HepG2 (cell line): ENCODE results near the gene ZNF79. TPM values are rescaled to one million over a fixed set of nuclear protein-coding genes. Genes with fewer than 3 reads are reported as not detected.

Experiments
- ATF2 ChIP-seq: sonication (generic); formaldehyde crosslinking; IDR thresholded peaks from 2 replicates; pipeline ENCODE4 v1.4.0; 2020; ENCODE audit warnings: missing genetic modification reagents
- ATRX ChIP-seq: sonication (generic); formaldehyde crosslinking; IDR thresholded peaks from 2 replicates; pipeline ENCODE4 v1.4.0; 2020; ENCODE audit warnings: missing genetic modification reagents, borderline replicate concordance
- CBFB ChIP-seq: sonication (generic); formaldehyde crosslinking; IDR thresholded peaks from 2 replicates; pipeline ENCODE4 v1.4.0; 2020; ENCODE audit warnings: missing genetic modification reagents
- FOXO4 ChIP-seq: sonication (generic); formaldehyde crosslinking; conservative IDR thresholded peaks from 2 replicates; pipeline ENCODE4 v1.8.1; 2023; ENCODE audit warnings: missing genetic modification reagents
- HNF4G ChIP-seq, 2 experiments: sonication (generic) in 1 of 2; formaldehyde crosslinking in 1 of 2; IDR thresholded peaks; 2 replicates each; pipeline versions ENCODE4 v1.4.0 to v1.6.1; 2011 to 2020; ENCODE audit warnings: borderline replicate concordance in 2 of 2, low read depth in 2 of 2, mild to moderate bottlenecking in 2 of 2, low read length in 1 of 2, missing genetic modification reagents in 1 of 2, moderate library complexity in 1 of 2
- HOXA7 ChIP-seq: sonication (generic); formaldehyde crosslinking; IDR thresholded peaks from 2 replicates; pipeline ENCODE4 v1.8.1; 2022; ENCODE audit warnings: mild to moderate bottlenecking, missing genetic modification reagents, moderate library complexity
- ONECUT2 ChIP-seq: sonication (generic); formaldehyde crosslinking; IDR thresholded peaks from 2 replicates; pipeline ENCODE4 v1.4.0; 2020; ENCODE audit warnings: missing genetic modification reagents
- SMAD9 ChIP-seq: sonication (generic); formaldehyde crosslinking; IDR thresholded peaks from 2 replicates; pipeline ENCODE4 v1.5.1; 2020; ENCODE audit warnings: mild to moderate bottlenecking, missing genetic modification reagents
- WIZ ChIP-seq: sonication (generic); formaldehyde crosslinking; IDR thresholded peaks from 2 replicates; pipeline ENCODE4 v1.5.1; 2020; ENCODE audit warnings: mild to moderate bottlenecking, missing genetic modification reagents
- ZBED4 ChIP-seq: sonication (generic); formaldehyde crosslinking; IDR thresholded peaks from 2 replicates; pipeline ENCODE4 v1.4.0; 2020; ENCODE audit warnings: missing genetic modification reagents, borderline replicate concordance
- ZBTB3 ChIP-seq: sonication (generic); formaldehyde crosslinking; IDR thresholded peaks from 2 replicates; pipeline ENCODE4 v1.4.0; 2020; ENCODE audit warnings: low read depth, mild to moderate bottlenecking, moderate library complexity, missing genetic modification reagents, borderline replicate concordance
- ZC3H13 ChIP-seq: sonication (generic); formaldehyde crosslinking; IDR thresholded peaks from 2 replicates; pipeline ENCODE4 v1.8.1; 2023; ENCODE audit warnings: mild to moderate bottlenecking, missing genetic modification reagents, moderate library complexity
- ZFX ChIP-seq: sonication (generic); formaldehyde crosslinking; IDR thresholded peaks from 2 replicates; pipeline ENCODE4 v1.4.0; 2020; ENCODE audit warnings: mild to moderate bottlenecking, low read depth, missing genetic modification reagents, moderate library complexity
- ZNF101 ChIP-seq: sonication (generic); formaldehyde crosslinking; IDR thresholded peaks from 2 replicates; pipeline ENCODE4 v1.4.0; 2020; ENCODE audit warnings: mild to moderate bottlenecking, low read depth, missing genetic modification reagents, borderline replicate concordance
- ZNF142 ChIP-seq: sonication (generic); formaldehyde crosslinking; IDR thresholded peaks from 2 replicates; pipeline ENCODE4 v1.4.0; 2020; ENCODE audit warnings: missing genetic modification reagents
- ZNF660 ChIP-seq: sonication (generic); formaldehyde crosslinking; IDR thresholded peaks from 2 replicates; pipeline ENCODE4 v1.5.1; 2020; ENCODE audit warnings: mild to moderate bottlenecking, low read depth, missing genetic modification reagents, borderline replicate concordance
- polyA plus RNA-seq, 8 experiments: library from polyadenylated mRNA; depleted of rRNA in 3 of 8; stranded (reverse) in 7 of 8; unstranded in 1 of 8; fragments of >200 nt; fragmentation: Illumina TruSeq in 4 of 8; extraction: Trizol in 4 of 8; gene quantifications; 2 replicates each; pipeline versions ENCODE4 v1.2.1 to v1.2.3, GENCODE V29; 2011 to 2016; ENCODE audit warnings: low read depth in 4 of 8, missing spikeins in 1 of 8, mixed read lengths in 1 of 8; ENCODE audit not compliant: insufficient read depth in 1 of 8
- total RNA-seq, 5 experiments: library from RNA; depleted of rRNA; stranded (reverse); fragments of >200 nt; fragmentation: Illumina TruSeq; extraction: Trizol; gene quantifications; 2 replicates each; pipeline ENCODE4 v1.2.3, GENCODE V29; 2016; ENCODE audit warnings: low read depth in 1 of 5

Gene ZNF79
- total and polyA plus RNA-seq, 2 of the 13 experiments (the other 11 are each of a cell fraction or from before 2014, with no cell fraction given): 3.7 to 8.1 TPM

GRCh38 chr9:127390563-127390962 lies 33.6 kb upstream of the ZNF79 start (continued):
- TF ChIP-seq ATF2 (peak; percentile 97), ZNF101 (CRISPR knock-in tag) (no peak), HNF4G (IDR thresholded peaks at IDR 0.05; ENCODE audit: borderline replicate concordance, low read depth, low read length) (peak; percentile 66; the same call in 1 of the 2 replicates), HNF4G (CRISPR knock-in tag; IDR thresholded peaks at IDR 0.05; ENCODE audit: borderline replicate concordance, low read depth) (peak; percentile 39; the same call in 1 of the 2 replicates), CBFB (CRISPR knock-in tag) (peak; percentile 79; the same call in 1 of the 2 replicates), FOXO4 (CRISPR knock-in tag) (no peak), SMAD9 (CRISPR knock-in tag) (no peak), ONECUT2 (no peak), HOXA7 (CRISPR knock-in tag) (no peak), ZC3H13 (CRISPR knock-in tag) (no peak), ATRX (CRISPR knock-in tag) (no peak), ZNF142 (no peak), ZFX (CRISPR knock-in tag) (peak; percentile 58; the same call in 1 of the 2 replicates), ZNF660 (CRISPR knock-in tag) (no peak), WIZ (no peak), ZBTB3 (CRISPR knock-in tag) (peak; percentile 34; the same call in 1 of the 2 replicates), ZBED4 (CRISPR knock-in tag) (peak; percentile 67; the same call in 1 of the 2 replicates)
